Common myeloid progenitor, CD34-positive (primary cell): ENCODE measurements around the gene ARPC1B.
"Not testable (repeated sequence)": the region's sequence is repeated elsewhere in the genome, so short reads cannot be mapped to it uniquely, and the experiment has no call there.

ENCODE experiments used
- CTCF ChIA-PET: fragments of 350-600 bp; sonication (Branson Sonifier 250); formaldehyde crosslinking; loops from one replicate; lab custom pipeline; 2021; ENCODE audit warnings: antibody characterized with exemption; lab: Charles Lee
- POLR2A ChIA-PET: fragments of 350-600 bp; sonication (Branson Sonifier 250); formaldehyde crosslinking; loops from one replicate; lab custom pipeline; 2021; ENCODE audit warnings: antibody characterized with exemption; lab: Charles Lee
- DNase-seq, 3 donors: peaks; one replicate each; pipeline versions ENCODE4 v3.0.0 to v3.0.0-alpha.2; 2013
- H3K27ac ChIP-seq, 2 experiments: 1 replicate in 1 of 2; 2 replicates in 1 of 2; pipeline ENCODE4 v1.7.0; 2013; ENCODE audit warnings: inconsistent platforms in 2 of 2, low read length in 2 of 2, mild to moderate bottlenecking in 2 of 2, low read depth in 1 of 2, moderate library complexity in 1 of 2; ENCODE audit not compliant: severe bottlenecking in 2 of 2, insufficient read depth in 1 of 2, poor library complexity in 1 of 2
- H3K27me3 ChIP-seq, 5 experiments: replicated peaks in 2 of 5; 1 replicate in 3 of 5; 2 replicates in 2 of 5; pipeline versions ENCODE4 v1.6.1 to v1.7.0; 2013; ENCODE audit warnings: low read length in 4 of 5, mild to moderate bottlenecking in 2 of 5, moderate library complexity in 2 of 5, inconsistent platforms in 1 of 5; ENCODE audit not compliant: insufficient read depth in 5 of 5, control insufficient read depth in 4 of 5
- H3K36me3 ChIP-seq, 4 experiments: 1 replicate in 2 of 4; 2 replicates in 2 of 4; pipeline versions ENCODE4 v1.6.1 to v1.7.0; 2013; ENCODE audit warnings: low read length in 3 of 4, control low read depth in 1 of 4, mild to moderate bottlenecking in 1 of 4; ENCODE audit not compliant: control insufficient read depth in 4 of 4, insufficient read depth in 4 of 4
- H3K4me1 ChIP-seq, 4 experiments: 1 replicate in 3 of 4; 2 replicates in 1 of 4; pipeline versions ENCODE4 v1.6.1 to v1.7.1; 2013; ENCODE audit warnings: low read length in 3 of 4, mild to moderate bottlenecking in 3 of 4, control low read depth in 1 of 4, inconsistent platforms in 1 of 4, moderate library complexity in 1 of 4; ENCODE audit not compliant: control insufficient read depth in 4 of 4, insufficient read depth in 4 of 4; ENCODE audit errors: control extremely low read depth in 1 of 4
- H3K4me3 ChIP-seq, 7 experiments: 1 replicate in 4 of 7; 2 replicates in 3 of 7; pipeline versions ENCODE4 v1.5.1 to v1.7.0; 2013; ENCODE audit warnings: mild to moderate bottlenecking in 7 of 7, low read length in 6 of 7, moderate library complexity in 6 of 7, inconsistent platforms in 2 of 7, low read depth in 2 of 7, control low read depth in 1 of 7; ENCODE audit not compliant: insufficient read depth in 4 of 7, control insufficient read depth in 1 of 7; ENCODE audit errors: extremely low read depth in 1 of 7
- H3K9me3 ChIP-seq, 5 experiments: 1 replicate in 4 of 5; 2 replicates in 1 of 5; pipeline versions ENCODE4 v1.6.1 to v1.7.1; 2013; ENCODE audit warnings: low read length in 4 of 5, mild to moderate bottlenecking in 2 of 5, inconsistent platforms in 1 of 5, low read depth in 1 of 5, moderate library complexity in 1 of 5; ENCODE audit not compliant: control insufficient read depth in 4 of 5, insufficient read depth in 2 of 5; ENCODE audit errors: control extremely low read depth in 1 of 5
- WGBS: methylation state at CpG from one replicate; pipeline ENCODE4 v1.1.5; 2013; ENCODE audit not compliant: insufficient coverage; 5-methylcytosine and 5-hydroxymethylcytosine counted together

Gene ARPC1B

DNA sequence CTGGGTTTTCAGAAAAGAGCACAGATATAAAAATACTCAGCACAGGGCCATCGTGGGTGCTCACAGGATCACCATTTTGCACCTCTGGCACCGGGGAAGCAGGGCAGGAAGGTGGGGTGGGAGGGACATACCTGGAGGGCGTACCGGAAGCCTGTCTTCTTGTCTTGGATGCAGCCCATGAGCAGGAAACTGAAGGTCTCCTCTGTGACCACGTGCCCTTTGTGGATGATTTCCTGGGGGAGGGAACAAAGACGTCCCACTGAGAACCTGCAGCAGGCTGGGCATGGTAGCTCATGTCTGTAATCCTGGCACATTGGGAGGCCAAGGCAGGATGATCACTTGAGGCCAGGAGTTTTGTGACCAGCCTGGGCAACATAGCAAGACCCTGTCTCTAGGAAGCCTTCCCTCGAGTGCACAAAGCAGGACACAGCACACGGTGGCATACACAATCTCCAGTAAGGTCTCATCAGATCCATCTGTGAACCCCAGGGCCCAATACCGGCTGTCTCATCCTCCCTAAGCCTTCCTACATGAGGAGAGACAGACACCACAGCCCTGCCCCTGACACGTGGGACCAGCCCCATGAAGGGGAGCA lies 54.5 kb downstream of the ARPC1B start:
- Histone ChIP-seq H3K4me1 (no peaks in the 10 kb centered on the region), H3K36me3 (peaks cover 6 to 60% (median 45%) of the 10 kb centered on the region in 4 experiments), H3K27me3 (no peaks in the 10 kb centered on the region), H3K27ac (no peak overlapping the region), H3K4me3 (no peak overlapping the region), H3K9me3 (no peaks in the 10 kb centered on the region)
- POLR2A ChIA-PET, result no interaction called here
- CTCF ChIA-PET, result interaction anchor here (1.1 kb wide), 1 partner anchor 9 kb away, joined by 6 read pairs; no protein-coding TSS in a partner anchor
- WGBS, result 95% methylated on average over 10 of the region's 10 CpGs
- no peak for DNase-seq

GRCh38 chr7:99429756-99430155 lies 55.2 kb downstream of the ARPC1B start:
- H3K36me3 ChIP-seq, result peaks cover 6 to 58% (median 45%) of the 10 kb centered on the region in 4 experiments
- ChIA-PET CTCF (interaction anchor here (1.0 to 1.2 kb wide), 3 partner anchors 10 to 16 kb away, joined by 3 to 6 read pairs (median 3); no protein-coding TSS in a partner anchor), POLR2A (no interaction called here)
- WGBS, result 95% methylated on average over 6 of the region's 8 CpGs
- H3K27ac ChIP-seq, result no peak overlapping the region
- H3K27me3 ChIP-seq, result no peaks in the 10 kb centered on the region
- H3K9me3 ChIP-seq, result no peaks in the 10 kb centered on the region
- no peaks in the 10 kb centered on the region for H3K4me1 ChIP-seq
- no peak for DNase-seq
- H3K4me3 ChIP-seq, result no peak overlapping the region

DNA sequence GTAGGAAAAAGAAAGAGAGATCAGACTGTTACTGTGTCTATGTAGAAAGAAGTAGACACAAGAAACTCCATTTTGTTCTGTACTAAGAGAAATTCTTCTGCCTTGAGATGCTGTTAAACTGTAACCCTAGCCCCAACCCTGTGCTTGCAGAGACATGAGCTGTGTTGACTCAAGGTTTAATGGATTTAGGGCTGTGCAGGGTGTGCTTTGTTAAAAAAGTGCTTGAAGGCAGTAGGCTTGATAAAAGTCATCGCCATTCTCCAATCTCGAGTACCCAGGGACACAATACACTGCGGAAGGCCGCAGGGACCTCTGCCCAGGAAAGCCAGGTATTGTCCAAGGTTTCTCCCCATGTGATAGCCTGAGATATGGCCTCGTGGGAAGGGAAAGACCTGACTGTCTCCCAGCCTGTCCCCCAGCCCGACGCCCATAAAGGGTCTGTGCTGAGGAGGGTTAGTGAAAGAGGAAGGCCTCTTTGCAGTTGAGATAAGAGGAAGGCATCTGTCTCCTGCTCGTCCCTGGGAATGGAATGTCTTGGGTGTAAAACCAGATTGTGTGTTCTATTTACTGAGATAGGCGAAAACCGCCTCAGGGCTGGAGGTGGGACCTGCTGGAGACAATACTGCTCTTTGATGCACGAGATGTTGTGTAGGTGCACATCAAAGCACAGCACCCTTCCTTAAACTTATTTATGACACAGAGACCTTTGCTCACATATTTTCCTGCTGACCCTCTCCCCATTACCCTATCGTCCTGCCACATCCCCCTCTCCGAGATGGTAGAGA lies 57.4 kb downstream of the ARPC1B start:
- CTCF ChIA-PET, H3K4me1 ChIP-seq, H3K27me3 ChIP-seq, H3K27ac ChIP-seq, H3K4me3 ChIP-seq, H3K9me3 ChIP-seq, DNase-seq: not testable (repeated sequence)
- POLR2A ChIA-PET, result interaction anchor here (0.7 kb wide), 1 partner anchor 34 kb away, joined by 3 read pairs; no protein-coding TSS in a partner anchor
- H3K36me3 ChIP-seq, result peaks cover 5 to 52% (median 42%) of the 10 kb centered on the region in 4 experiments
- 97% methylated on average over 12 of the region's 13 CpGs for WGBS

GRCh38 chr7:99433158-99433557 lies 58.6 kb downstream of the ARPC1B start:
- ChIA-PET POLR2A (no interaction called here), CTCF (interaction anchor here (0.6 kb wide), 1 partner anchor 63 kb away, joined by 3 read pairs; no protein-coding TSS in a partner anchor)
- Histone ChIP-seq H3K36me3 (peaks cover 5 to 51% (median 42%) of the 10 kb centered on the region in 4 experiments), H3K27me3 (no peaks in the 10 kb centered on the region), H3K4me1 (peaks cover 0 to 9% (median 4%) of the 10 kb centered on the region in 4 experiments), H3K9me3 (no peaks in the 10 kb centered on the region), H3K27ac (no peak overlapping the region), H3K4me3 (no peak overlapping the region)
- no peak for DNase-seq
- WGBS, result 90% methylated on average over 2 of the region's 9 CpGs

GRCh38 chr7:99437946-99438572 lies 63.5 kb downstream of the ARPC1B start:
- Histone ChIP-seq H3K27ac (peak overlapping the region; percentile 68 to 82), H3K4me3 (peak overlapping the region; percentile 90 to 98 (median 97)), H3K9me3 (no peaks in the 10 kb centered on the region), H3K27me3 (no peaks in the 10 kb centered on the region), H3K36me3 (peaks cover 5 to 32% (median 17%) of the 10 kb centered on the region in 4 experiments), H3K4me1 (peaks cover 6 to 22% (median 16%) of the 10 kb centered on the region in 4 experiments)
- CTCF ChIA-PET, result interaction anchor here (0.6 kb wide), 2 partner anchors 29 to 512 kb away, joined by 3 read pairs; partner anchors contain the start of gene BUD31
- 7% methylated on average over 14 of the region's 20 CpGs for WGBS
- POLR2A ChIA-PET, result interaction anchor here (1.6 kb wide), 1 partner anchor 30 kb away, joined by 7 read pairs; the partner anchor contains the start of genes BUD31 and PDAP1
- DNase-seq, result peak in 1 of 3 donors; percentile 6

DNA sequence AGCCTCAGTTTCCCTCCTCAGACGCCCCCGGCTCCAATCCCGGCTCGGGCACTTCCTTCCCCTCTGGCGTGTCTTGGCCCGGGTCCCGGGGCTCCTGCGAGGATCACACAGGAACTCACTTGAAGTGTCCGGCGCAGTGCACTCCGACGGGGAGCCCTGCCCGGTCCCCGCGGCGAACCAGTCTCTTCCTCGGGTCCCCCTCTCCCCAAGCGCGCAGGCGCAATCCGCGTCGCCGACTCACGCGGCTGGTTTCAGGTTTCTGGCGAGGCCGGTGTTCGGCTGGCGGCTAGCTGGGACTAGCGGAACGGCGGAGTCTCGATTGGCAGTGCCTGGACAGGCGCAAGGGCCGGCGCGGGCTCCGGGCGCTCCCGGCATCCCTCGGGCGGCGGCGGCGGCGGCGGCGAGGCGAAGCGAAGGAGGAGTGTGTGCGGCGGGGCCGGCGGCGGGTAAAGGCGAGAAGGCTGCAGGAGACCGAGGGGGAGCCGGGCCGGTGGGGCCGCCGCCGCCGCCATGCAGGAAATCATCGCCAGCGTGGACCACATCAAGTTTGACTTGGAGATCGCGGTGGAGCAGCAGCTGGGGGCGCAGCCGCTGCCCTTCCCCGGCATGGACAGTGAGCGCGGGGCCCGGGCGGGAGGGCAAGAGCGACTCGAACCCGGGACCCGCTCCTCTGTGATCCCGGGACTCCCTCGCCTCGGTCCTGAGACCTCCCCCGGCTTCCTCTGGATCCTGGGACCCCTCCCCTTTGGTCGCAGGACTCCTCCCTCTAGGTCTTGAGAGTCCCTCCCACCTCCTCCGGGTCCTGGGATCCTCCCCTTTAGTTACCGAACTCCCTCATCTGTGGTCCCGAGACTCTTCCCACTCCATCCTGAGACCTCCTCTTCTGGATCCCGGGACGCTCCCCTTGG lies 64.3 kb downstream of the ARPC1B start, which contains the start of the genes CPSF4 and PTCD1:
CPSF4 (plus strand) TSS at position 371 of the 908 bp plus-strand sequence; CDS start at position 511, 140 bp downstream.
PTCD1 (minus strand) TSS at position 226 of the 908 bp plus-strand sequence. CDS start 3,556 bp downstream, outside the sequence.
- Histone ChIP-seq H3K4me3 (peak within 1 kb of the TSS; percentile 90 to 98 (median 97)), H3K36me3 (peaks cover 5 to 32% (median 13%) of the 10 kb centered on the region in 4 experiments), H3K27me3 (no peaks in the 10 kb centered on the region), H3K4me1 (peaks cover 6 to 22% (median 16%) of the 10 kb centered on the region in 4 experiments), H3K9me3 (no peaks in the 10 kb centered on the region), H3K27ac (peak within 1 kb of the TSS; percentile 68 to 82)
- DNase-seq, result peak; percentile 92 to 94 (median 93)
- CTCF ChIA-PET, result interaction anchor here (0.6 kb wide), 2 partner anchors 30 to 511 kb away, joined by 3 read pairs; partner anchors contain the start of gene BUD31
- POLR2A ChIA-PET, result interaction anchor here (1.1 to 1.6 kb wide), 2 partner anchors 31 to 63 kb away, joined by 3 to 7 read pairs; partner anchors contain the start of genes BUD31 and PDAP1
- WGBS, result 0% methylated on average over 86 of the region's 89 CpGs
